Measurements from ENCODE around the gene PLCB4.

The PLCB4 gene

DNA sequence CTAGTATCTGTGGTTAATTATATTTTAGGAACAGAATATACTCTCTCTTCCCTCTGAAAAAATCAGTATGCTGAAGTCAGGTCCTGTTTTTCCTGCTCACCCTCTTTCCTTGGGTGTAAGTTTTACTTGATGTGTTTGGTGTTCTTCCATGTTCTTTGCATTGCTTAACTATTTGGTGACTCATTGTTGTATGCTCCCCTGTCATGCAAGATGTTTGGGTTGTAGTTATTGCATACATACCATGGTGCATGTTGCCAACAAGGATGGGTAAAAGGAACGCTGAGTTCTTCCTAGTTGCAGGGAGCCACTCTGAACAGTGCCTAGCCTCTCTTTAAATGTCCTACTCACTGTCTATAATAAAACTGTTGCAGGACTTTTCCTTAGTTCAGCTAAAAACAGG lies 237.6 kb downstream of the PLCB4 start:
- TF ChIP-seq, protein P1, sequence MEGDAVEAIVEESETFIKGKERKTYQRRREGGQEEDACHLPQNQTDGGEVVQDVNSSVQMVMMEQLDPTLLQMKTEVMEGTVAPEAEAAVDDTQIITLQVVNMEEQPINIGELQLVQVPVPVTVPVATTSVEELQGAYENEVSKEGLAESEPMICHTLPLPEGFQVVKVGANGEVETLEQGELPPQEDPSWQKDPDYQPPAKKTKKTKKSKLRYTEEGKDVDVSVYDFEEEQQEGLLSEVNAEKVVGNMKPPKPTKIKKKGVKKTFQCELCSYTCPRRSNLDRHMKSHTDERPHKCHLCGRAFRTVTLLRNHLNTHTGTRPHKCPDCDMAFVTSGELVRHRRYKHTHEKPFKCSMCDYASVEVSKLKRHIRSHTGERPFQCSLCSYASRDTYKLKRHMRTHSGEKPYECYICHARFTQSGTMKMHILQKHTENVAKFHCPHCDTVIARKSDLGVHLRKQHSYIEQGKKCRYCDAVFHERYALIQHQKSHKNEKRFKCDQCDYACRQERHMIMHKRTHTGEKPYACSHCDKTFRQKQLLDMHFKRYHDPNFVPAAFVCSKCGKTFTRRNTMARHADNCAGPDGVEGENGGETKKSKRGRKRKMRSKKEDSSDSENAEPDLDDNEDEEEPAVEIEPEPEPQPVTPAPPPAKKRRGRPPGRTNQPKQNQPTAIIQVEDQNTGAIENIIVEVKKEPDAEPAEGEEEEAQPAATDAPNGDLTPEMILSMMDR (IDR thresholded peaks at IDR 0.05; ENCODE audit: borderline replicate concordance, control extremely low read depth, extremely low read depth, insufficient read depth, missing control alignments): no peak
- no peak for DNase-seq (ENCODE audit: low spot score)
- in situ Hi-C loops (cut with MboI; ENCODE audit: low sequenced_read_pairs, unreplicated experiment): no loop called here

DNA sequence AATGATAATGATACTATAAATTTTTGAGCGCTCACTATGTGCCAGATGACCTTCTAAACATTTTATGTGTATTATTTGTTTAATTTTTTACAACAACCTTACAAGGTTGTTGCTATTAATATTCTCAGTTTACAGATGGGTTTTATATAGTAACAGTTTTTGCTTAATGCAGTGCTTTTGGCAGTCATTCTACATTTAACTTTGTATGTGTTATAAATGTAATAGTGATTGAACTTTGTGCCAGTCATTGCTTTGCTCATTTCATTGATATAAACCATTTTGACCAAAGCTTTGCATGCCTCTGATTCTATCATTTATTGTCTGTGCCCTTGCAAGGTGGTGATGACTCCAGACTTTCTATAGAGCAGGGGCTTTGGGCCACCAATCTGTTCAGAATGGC lies 239.2 kb downstream of the PLCB4 start:
- TF ChIP-seq, protein P1 (IDR thresholded peaks at IDR 0.05; ENCODE audit: borderline replicate concordance, control extremely low read depth, extremely low read depth, insufficient read depth, missing control alignments): no peak
- no peak for DNase-seq (ENCODE audit: low spot score)
- in situ Hi-C loops (cut with MboI; ENCODE audit: low sequenced_read_pairs, unreplicated experiment): no loop called here

DNA sequence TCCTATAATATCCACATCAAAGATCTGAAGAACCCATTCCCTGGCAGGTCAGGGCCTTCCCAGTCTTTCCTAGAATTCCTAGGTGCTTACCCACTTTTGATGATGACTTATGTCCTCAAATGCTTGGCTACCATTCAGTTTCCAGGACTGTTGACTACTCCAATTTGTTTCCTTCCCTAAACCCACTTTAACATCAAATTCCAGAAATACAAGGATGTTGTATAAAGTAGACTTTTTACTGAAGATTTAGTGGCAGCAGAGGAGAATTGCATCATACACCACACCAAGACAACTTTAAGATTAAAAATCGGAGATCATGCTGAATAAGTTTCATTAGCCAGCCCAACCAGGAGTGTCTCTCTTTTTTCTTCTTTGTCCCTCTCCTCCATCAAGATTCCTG lies 242.2 kb downstream of the PLCB4 start:
- DNase-seq (ENCODE audit: low spot score): no peak
- TF ChIP-seq, protein P1 (IDR thresholded peaks at IDR 0.05; ENCODE audit: borderline replicate concordance, control extremely low read depth, extremely low read depth, insufficient read depth, missing control alignments): no peak
- in situ Hi-C loops (cut with MboI; ENCODE audit: low sequenced_read_pairs, unreplicated experiment): no loop called here

DNA sequence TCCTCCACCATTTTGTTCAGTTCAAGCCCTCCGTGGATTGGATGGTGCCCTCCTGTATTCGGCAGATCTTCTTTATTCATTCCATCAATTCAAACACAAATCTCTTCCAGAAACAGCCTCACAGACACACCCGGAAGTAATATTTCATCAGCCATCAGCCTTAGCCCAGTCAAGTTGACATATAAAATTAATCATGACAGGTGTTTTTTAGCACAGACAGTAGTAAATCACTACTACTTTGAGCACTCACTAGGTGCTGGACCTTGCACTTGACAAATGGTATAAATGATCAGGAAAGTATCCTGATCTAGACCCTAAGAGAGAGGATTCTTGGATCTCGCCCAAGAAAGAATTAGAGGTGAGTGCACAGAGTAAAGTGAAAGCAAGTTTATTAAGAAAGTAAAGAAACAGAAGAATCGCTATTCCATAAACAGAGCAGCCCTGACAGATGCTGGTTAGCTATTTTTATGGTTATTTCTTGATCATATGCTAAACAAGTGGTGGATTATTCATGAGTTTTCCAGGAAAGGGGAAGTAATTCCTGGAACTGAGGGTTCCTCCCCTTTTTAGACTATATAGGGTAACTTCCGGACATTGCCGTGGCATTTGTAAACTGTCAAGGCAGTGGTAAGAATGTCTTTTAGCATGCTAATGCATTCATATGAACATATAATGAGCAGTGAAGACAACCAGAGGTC lies 250.9 kb downstream of the PLCB4 start:
- in situ Hi-C loops (cut with MboI; ENCODE audit: low sequenced_read_pairs, unreplicated experiment): no loop called here
- TF ChIP-seq, protein P1 (IDR thresholded peaks at IDR 0.05; ENCODE audit: borderline replicate concordance, control extremely low read depth, extremely low read depth, insufficient read depth, missing control alignments): no peak
- no peak for DNase-seq (ENCODE audit: low spot score)

DNA sequence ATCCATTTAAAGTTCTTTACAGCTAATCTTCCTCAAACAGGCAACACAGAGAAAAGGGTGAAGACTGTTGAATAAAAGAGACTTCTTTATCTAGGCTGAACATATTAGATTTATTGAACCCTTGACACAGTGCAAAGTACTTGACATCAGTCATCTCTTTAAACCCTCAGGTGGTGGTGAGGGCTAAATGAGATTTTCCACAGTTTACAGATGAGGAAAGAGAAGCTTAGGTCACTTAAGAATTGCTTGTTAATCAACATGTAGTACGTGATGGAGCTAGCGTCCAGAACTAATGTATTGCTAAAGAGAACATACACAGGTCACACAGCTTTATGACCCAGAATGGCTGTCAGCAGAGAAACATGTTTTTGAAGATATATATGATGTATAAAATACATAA lies 252.1 kb downstream of the PLCB4 start:
- TF ChIP-seq, protein P1 (IDR thresholded peaks at IDR 0.05; ENCODE audit: borderline replicate concordance, control extremely low read depth, extremely low read depth, insufficient read depth, missing control alignments): no peak
- DNase-seq (ENCODE audit: low spot score): no peak
- in situ Hi-C loops (cut with MboI; ENCODE audit: low sequenced_read_pairs, unreplicated experiment): no loop called here

DNA sequence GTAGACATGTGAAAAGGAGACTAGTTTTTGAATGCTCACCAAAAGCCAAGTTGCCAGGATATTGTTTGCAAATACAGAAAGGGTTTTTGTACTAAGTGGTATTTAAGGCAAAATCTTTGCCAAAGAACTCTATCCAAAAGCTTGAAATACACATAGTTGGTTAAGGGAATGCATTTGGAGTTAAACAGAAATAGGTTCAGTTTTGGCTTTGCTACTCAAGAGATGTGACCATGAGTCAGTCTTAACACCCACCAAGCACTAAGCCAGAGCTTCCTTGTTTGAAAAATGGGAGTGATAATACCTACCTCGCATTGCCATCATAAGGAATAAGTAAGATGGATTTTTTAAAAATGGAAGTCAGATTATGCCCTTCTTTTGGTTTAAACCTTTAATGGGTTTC lies 253.8 kb downstream of the PLCB4 start:
- TF ChIP-seq, protein P1 (IDR thresholded peaks at IDR 0.05; ENCODE audit: borderline replicate concordance, control extremely low read depth, extremely low read depth, insufficient read depth, missing control alignments): no peak
- no peak for DNase-seq (ENCODE audit: low spot score)
- in situ Hi-C loops (cut with MboI; ENCODE audit: low sequenced_read_pairs, unreplicated experiment): no loop called here
